GM19099 (cell line): Measurements from ENCODE around the gene FKBP4.

ENCODE experiments used
- POLR2A ChIP-seq: IDR thresholded peaks from 3 replicates; pipeline ENCODE4 v1.6.1; 2011; ENCODE audit warnings: low read depth; ENCODE audit not compliant: insufficient read length; ENCODE audit errors: extremely low read depth

The FKBP4 gene

DNA sequence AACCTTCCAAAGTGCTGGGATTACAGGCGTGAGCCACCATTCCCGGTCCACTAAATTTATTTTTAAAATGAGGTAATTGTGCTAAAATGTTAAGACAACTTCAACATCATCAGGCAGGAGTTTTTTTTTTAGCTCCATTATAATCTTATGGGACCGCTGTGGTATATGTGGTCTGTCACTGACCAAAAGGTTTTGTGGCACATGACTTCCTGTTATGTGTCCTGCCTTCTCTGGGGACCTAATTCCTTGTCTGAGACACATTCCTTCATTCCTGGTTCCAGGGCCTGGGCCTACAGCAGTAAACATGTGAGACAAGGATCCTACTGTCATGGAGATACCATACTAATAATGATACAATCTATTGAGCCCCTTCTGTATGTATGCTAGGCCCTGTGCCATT, 57.2 kb downstream of the FKBP4 start:
- TF ChIP-seq POLR2A: no peak

GRCh38 chr12:2853626-2854025, 58.9 kb downstream of the FKBP4 start:
- TF ChIP-seq POLR2A: no peak
